Stimulated activated CD8-positive, alpha-beta memory T cell treated with anti-CD3 and anti-CD28 coated beads, Interleukin-7, amount 100 ng/mL, for 1 hour (primary cell): ENCODE measurements around the gene APCDD1L.
"Not testable (repeated sequence)": the region's sequence is repeated elsewhere in the genome, so short reads cannot be mapped to it uniquely, and the experiment has no call there.

Source experiments
- DNase-seq, 2 donors: peaks; one replicate each; pipeline ENCODE4 v3.0.0-alpha.2; 2020; ENCODE audit warnings: low read depth in 2 of 2

Gene APCDD1L

GRCh38 chr20:58440021-58440767 lies 75.0 kb downstream of the APCDD1L start:
- DNase-seq = no peak

DNA sequence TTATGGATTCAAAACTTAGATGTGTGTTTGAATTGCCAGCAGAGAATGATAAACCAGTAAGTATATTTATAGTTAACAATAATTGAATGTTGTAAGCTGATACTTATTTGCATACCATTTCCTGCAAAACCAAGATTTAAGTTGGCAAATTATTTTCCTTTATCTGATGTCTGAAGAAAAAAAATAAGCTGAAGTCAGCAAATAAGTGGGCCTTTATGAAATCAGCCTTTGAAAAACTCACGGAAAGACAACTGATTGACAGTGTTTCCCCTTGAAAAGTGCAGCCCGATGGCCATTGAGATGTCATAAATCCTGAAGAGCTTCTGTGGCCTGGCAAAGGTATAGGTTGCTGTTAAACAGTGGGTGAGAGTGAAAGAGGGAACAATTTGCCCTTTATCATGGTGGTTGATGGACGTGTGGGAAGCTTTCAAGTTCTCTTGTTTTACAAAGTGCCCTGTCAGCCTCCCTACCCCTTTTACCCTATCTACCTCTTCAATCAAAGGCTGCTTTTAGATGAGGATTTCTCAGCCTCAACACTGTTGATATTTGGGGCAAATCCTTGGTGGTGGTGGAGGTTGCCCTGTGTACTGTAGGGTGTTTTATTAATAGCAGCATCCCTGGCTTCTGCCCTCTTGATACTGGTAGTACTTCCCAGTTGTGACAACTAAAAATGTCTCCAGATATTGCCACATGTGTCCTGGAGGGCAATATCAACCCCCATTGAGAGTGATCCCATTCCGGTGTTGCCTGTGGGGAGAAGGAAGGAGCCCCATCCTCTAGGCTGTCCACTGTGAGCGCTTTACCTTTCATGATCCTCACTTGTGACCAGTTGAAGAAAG lies 76.0 kb downstream of the APCDD1L start:
- DNase-seq = no peak

DNA sequence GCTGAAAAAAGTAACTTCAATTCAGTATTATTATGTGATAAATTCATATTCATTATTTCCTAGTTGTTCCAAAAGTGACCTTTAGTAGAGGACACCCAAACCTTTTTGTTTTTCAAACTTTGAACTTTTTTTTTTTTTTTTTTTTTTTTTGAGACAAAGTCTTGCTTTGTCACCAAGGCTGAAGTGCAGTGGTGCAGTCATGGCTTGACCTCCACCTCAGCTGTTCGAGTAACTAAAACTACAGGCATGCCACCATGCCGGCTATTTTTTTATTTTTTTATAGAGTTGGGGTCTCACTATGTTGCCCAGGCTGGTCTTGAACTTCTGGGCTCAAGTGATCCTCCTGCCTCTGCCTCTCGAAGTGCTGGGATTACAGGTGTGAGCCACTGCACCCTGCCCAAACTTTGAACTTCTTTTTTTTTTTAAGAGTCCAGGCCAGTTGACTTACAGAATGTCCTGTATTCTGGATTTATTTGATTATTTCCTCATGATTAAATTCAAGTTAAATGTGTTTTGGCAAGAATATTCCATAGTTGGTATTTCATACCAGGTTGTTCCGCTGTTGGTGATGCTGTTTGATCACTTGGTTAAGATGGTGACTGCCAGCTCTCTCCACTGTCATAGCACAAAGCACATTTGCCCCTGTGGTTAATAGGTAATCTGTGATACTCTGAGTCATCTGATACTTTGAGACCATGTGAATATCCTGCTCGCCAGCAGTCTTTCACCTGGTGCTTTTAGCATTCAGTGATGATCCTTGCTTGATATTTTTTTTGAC lies 78.1 kb downstream of the APCDD1L start:
- no peak for DNase-seq

DNA sequence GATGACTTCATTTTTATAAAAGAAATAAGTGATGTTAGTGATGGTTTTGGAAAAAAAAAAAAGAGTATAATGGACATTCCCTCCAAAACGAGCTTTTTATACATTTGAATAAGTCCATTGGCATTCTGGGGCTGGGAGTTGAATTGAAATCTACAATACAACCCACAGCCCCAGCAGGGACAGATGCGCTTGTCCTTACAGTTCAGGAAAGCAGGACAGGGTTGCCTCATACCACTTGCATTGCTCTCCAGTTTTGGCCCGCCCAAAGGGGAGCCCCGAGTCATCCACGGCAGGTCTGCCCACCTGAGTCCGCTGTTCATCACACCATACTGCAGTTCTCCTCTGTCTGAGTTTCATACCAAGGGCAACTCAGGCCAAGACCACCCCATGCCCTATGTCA lies 80.0 kb downstream of the APCDD1L start:
- DNase-seq = no peak

GRCh38 chr20:58434326-58434725 lies 80.9 kb downstream of the APCDD1L start:
- DNase-seq = no peak

GRCh38 chr20:58433759-58434158 lies 81.4 kb downstream of the APCDD1L start:
- no peak for DNase-seq

- no peak for DNase-seq
Observed at GRCh38 chr20:58433029-58433647, 82.1 kb downstream of the APCDD1L start.

- no peak for DNase-seq
Observed at GRCh38 chr20:58432186-58432954, 82.8 kb downstream of the APCDD1L start.

- no peak for DNase-seq
Observed at GRCh38 chr20:58431134-58431533, 84.1 kb downstream of the APCDD1L start.

- no peak for DNase-seq
Observed at GRCh38 chr20:58429303-58429702, 85.9 kb downstream of the APCDD1L start.

- DNase-seq = no peak
Observed at GRCh38 chr20:58428364-58428763, 86.8 kb downstream of the APCDD1L start.

- DNase-seq = not testable (repeated sequence)
Observed at GRCh38 chr20:58427571-58427970, 87.6 kb downstream of the APCDD1L start.

DNA sequence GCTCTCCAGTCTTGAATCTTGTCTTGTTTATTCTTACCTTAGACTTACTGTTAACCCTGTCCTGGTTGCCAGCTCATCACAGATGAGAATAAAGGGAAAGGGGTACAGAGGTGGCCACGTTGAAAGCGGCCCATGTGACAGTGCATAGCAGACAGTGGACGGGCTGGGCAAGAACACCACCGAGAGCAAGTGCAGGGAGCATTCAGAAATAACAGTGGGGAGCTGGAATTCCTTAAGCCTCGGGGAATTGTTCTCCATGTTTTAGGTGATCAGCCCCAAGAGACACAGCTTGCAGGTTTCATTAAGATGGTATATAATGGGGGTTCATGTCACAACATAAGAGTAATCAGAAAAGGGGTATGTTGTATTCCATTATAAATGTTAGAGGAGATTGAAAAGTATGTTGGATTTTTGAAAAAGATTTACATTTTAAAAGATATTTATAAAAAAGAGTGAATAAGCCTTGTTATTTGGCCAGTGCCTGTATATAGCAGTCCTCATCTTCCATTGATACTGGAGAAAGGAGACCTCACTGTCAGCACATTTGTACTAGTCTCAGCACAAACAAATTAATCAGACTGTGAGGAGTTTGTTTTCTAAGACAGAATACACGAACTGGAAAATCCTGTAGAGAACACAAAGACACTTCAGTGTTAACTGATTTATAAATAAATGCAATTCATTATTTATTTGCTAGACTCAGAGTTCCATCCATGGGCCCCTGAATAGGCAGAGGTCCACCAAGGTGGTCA lies 90.8 kb downstream of the APCDD1L start:
- no peak for DNase-seq

GRCh38 chr20:58421497-58421850 lies 93.7 kb downstream of the APCDD1L start:
- no peak for DNase-seq

DNA sequence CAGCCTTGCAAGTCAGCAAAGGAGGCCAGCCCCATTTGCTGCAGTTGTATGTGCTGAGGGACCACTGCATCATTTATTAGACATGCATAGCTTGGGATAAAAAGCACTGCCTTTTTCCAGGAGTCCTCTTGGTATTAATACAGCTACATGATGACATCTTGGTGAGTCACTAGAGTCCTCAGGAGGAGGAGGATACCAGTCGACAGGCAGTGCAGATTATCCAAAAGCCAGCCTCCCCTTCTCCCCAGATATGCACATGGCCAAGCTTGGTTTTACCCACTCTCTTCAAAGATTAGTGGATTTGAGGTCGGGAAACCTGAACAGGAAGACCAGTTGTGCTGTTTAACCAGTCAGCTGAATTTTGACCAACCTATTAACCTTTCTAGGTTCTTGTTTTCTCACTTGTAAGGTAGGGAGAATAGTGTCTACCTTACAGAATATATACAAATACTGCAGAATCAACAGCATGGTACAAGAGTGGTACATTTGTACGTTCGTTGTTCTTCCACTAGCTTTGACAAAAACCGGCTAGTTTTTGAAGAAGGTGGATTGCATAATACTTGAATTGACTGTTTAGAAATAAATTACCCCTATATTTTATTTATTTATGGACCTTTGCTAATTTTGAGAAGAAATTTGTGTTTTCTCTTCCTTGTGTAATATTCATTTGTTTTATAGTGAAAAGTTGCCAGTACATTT lies 94.3 kb downstream of the APCDD1L start:
- no peak for DNase-seq

- DNase-seq = no peak
Observed at GRCh38 chr20:58418949-58419748, 96.0 kb downstream of the APCDD1L start.

DNA sequence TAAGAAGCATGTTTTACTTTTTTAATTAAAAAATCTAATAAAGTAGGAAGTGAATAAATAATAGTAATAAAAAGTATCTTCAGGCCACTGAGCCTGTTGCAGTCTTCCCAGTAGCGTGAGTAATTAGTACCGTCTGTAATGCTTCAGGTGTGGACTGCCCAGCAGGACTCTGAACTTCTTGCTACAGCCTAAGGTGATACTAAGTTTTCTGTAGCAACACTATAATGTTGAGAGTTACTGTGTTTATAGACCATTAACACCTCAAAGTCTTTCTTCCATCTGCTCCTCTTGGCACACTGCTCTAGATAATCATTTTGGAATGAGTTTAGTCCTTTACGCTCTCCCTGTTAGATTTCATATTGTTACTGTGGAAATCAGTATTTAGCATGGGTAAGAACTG lies 97.8 kb downstream of the APCDD1L start:
- DNase-seq = no peak

- no peak for DNase-seq
Observed at GRCh38 chr20:58416835-58417234, 98.4 kb downstream of the APCDD1L start.

DNA sequence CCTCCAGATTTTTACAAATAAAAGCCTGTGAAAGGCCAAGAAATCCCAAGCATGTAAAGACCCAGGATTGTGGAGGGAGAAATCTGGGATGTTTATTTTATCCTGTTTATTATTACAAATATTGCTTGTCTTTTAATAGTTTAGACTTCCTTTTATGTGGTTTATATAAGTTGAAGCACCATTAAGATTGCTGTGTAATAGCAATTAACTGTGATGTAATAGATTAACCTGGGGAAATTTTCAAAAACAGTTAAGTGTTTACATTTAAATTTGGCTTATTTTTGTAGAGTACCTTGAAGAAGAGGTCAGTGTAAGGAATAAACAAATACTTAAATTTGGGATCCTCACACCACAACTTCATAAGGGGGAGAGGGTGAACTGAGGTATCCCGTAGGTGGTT lies 99.1 kb downstream of the APCDD1L start:
- no peak for DNase-seq
